ENCODE data around the gene KDM8.

Gene KDM8

DNA sequence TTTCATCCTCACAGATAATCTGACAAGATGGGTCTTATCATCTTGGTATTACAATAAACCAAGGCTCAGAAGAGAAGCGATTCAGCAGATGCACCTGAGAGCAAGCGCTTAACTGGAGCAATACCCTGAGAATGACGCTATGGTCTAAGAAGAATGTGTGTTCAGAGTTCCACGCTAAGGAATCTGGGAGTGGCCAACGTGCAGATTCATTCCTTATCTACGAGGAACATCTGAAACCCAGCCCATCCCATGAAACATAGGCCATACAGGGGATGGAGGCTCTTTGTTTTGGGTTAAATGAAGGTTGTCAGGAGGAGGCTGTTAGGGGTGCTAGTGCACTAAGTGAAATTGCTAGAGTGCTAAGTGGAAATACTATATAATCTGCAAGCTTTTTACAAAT lies 28.5 kb upstream of the KDM8 start:
- H3K4me3 ChIP-seq (ENCODE audit: extremely low read depth, insufficient read depth, low read length, poor library complexity, severe bottlenecking): no peak overlapping the region
- no peak overlapping the region for H3K27ac ChIP-seq (ENCODE audit: low read depth, low read length, severe bottlenecking)
- WGBS, 2 experiments (ENCODE audit: insufficient coverage in 2 of 2): 86 to 91% methylated on average over 3 to 4 of the region's 6 CpGs
- H3K36me3 ChIP-seq (ENCODE audit: control insufficient read depth, insufficient read depth, low read length): no peaks in the 10 kb centered on the region
- peaks cover 4% of the 10 kb centered on the region for H3K9me3 ChIP-seq (ENCODE audit: control insufficient read depth, low read length)
- H3K4me1 ChIP-seq (ENCODE audit: control insufficient read depth, insufficient read depth, low read length, poor library complexity, severe bottlenecking): peaks cover 20% of the 10 kb centered on the region

DNA sequence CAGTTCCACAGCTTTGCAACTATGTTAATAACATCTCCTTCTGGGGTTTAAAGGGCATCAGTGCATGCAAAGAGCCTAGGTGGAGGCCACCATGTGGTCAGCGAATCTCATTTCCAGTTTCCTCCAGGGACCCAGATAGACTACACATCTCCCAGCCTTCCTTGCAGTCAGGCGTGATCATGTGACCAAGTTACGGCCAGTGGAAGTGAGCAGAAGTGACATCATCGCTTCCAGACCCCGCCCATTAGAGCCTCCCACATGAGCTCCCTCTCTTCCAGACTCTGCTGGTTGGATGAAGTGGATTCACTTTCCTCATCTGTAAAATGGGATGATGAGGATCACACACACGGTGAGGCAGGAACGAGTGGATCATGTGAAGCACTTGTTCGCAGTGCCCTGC lies 27.4 kb upstream of the KDM8 start:
- peaks cover 20% of the 10 kb centered on the region for H3K4me1 ChIP-seq (ENCODE audit: control insufficient read depth, insufficient read depth, low read length, poor library complexity, severe bottlenecking)
- H3K9me3 ChIP-seq (ENCODE audit: control insufficient read depth, low read length): peaks cover 4% of the 10 kb centered on the region
- H3K4me3 ChIP-seq (ENCODE audit: extremely low read depth, insufficient read depth, low read length, poor library complexity, severe bottlenecking): no peak overlapping the region
- H3K36me3 ChIP-seq (ENCODE audit: control insufficient read depth, insufficient read depth, low read length): no peaks in the 10 kb centered on the region
- WGBS, 2 experiments (ENCODE audit: insufficient coverage in 2 of 2): 87 to 93% methylated on average over 5 to 6 of the region's 8 CpGs
- no peak overlapping the region for H3K27ac ChIP-seq (ENCODE audit: low read depth, low read length, severe bottlenecking)

GRCh38 chr16:27177031-27177774 lies 26.1 kb upstream of the KDM8 start:
- H3K27ac ChIP-seq (ENCODE audit: low read depth, low read length, severe bottlenecking): peak overlapping the region; percentile 69

GRCh38 chr16:27179500-27180072 lies 23.7 kb upstream of the KDM8 start:
- 17 to 20% methylated on average over 9 of the region's 13 CpGs for WGBS, 2 experiments (ENCODE audit: insufficient coverage in 2 of 2)
- H3K9me3 ChIP-seq (ENCODE audit: control insufficient read depth, low read length): no peaks in the 10 kb centered on the region
- H3K27ac ChIP-seq (ENCODE audit: low read depth, low read length, severe bottlenecking): no peak overlapping the region
- H3K4me1 ChIP-seq (ENCODE audit: control insufficient read depth, insufficient read depth, low read length, poor library complexity, severe bottlenecking): peaks cover 18% of the 10 kb centered on the region
- no peak overlapping the region for H3K4me3 ChIP-seq (ENCODE audit: extremely low read depth, insufficient read depth, low read length, poor library complexity, severe bottlenecking)
- H3K36me3 ChIP-seq (ENCODE audit: control insufficient read depth, insufficient read depth, low read length): no peaks in the 10 kb centered on the region

More at GRCh38 chr16:27177031-27177774, 26.1 kb upstream of the KDM8 start:
- 93 to 94% methylated on average over 12 to 13 of the region's 13 CpGs for WGBS, 2 experiments (ENCODE audit: insufficient coverage in 2 of 2)
- Histone ChIP-seq H3K36me3 (ENCODE audit: control insufficient read depth, insufficient read depth, low read length) (no peaks in the 10 kb centered on the region), H3K4me3 (ENCODE audit: extremely low read depth, insufficient read depth, low read length, poor library complexity, severe bottlenecking) (no peak overlapping the region), H3K4me1 (ENCODE audit: control insufficient read depth, insufficient read depth, low read length, poor library complexity, severe bottlenecking) (peaks cover 20% of the 10 kb centered on the region), H3K9me3 (ENCODE audit: control insufficient read depth, low read length) (no peaks in the 10 kb centered on the region)

DNA sequence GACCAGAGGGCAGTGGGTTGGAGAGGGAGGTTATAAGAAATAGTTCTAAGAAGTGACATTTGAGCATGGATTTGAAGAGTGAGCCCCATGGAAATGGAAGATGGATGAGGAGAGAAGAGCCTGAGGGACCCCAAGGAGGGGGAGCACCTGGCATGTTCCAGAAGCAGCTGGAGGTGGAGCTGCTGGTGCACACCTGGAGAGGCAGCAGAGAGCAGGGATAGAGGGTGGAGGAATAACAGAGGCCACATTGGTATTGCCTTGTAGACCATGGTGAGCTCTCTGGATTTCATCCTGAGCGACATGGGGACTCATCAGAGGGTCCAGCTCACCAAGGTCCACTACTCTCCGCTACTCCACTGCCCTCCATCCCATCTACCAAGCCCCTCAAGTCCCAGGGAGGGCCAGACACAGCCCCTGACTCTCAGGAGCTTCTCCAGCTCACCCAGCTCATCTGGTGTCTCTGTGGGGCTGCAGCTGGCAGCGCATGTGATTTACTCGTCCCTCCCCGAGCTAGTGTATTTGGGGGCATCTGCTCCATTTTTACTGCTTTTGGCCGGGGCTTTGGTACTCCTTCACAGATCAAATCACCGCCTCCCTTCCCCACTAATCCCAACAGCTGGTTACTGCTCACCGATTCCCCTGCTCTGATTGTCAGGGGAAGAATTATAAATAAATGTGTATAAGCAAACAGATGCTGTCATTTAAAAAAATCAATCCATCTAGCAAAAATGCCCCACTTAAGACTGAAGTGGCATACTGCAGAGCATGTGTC lies 22.1 kb upstream of the KDM8 start:
- Histone ChIP-seq H3K27ac (ENCODE audit: low read depth, low read length, severe bottlenecking) (no peak overlapping the region), H3K36me3 (ENCODE audit: control insufficient read depth, insufficient read depth, low read length) (no peaks in the 10 kb centered on the region), H3K9me3 (ENCODE audit: control insufficient read depth, low read length) (no peaks in the 10 kb centered on the region), H3K4me1 (ENCODE audit: control insufficient read depth, insufficient read depth, low read length, poor library complexity, severe bottlenecking) (peaks cover 17% of the 10 kb centered on the region), H3K4me3 (ENCODE audit: extremely low read depth, insufficient read depth, low read length, poor library complexity, severe bottlenecking) (no peak overlapping the region)
- 87 to 90% methylated on average over 4 to 5 of the region's 8 CpGs for WGBS, 2 experiments (ENCODE audit: insufficient coverage in 2 of 2)

DNA sequence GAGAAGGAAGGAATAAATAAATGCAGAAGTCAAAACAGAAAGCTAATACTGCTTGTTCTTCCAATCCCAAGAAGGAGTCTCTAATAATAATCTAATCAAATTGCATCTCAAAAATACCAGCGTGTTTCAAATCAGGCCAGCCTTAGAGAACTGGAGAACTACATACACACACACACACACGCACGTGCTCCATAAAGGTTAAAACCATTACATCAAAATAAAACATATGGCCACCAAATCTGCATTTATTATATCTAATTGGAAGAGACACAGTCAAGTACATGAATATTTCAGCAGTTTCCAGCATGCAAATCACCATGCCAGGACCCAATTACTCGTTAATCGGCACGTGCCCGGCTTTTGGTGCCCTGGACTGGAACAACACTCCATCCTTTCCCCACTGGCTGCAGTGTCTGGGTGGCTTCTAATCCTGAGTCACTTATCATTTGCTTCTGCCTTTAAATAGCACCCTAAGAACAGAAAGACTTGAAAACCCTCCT lies 20.4 kb upstream of the KDM8 start:
- H3K4me1 ChIP-seq (ENCODE audit: control insufficient read depth, insufficient read depth, low read length, poor library complexity, severe bottlenecking): peaks cover 6% of the 10 kb centered on the region
- no peak overlapping the region for H3K27ac ChIP-seq (ENCODE audit: low read depth, low read length, severe bottlenecking)
- WGBS, 2 experiments (ENCODE audit: insufficient coverage in 2 of 2): 85 to 97% methylated on average over 5 of the region's 7 CpGs
- no peaks in the 10 kb centered on the region for H3K36me3 ChIP-seq (ENCODE audit: control insufficient read depth, insufficient read depth, low read length)
- no peaks in the 10 kb centered on the region for H3K9me3 ChIP-seq (ENCODE audit: control insufficient read depth, low read length)
- no peak overlapping the region for H3K4me3 ChIP-seq (ENCODE audit: extremely low read depth, insufficient read depth, low read length, poor library complexity, severe bottlenecking)

DNA sequence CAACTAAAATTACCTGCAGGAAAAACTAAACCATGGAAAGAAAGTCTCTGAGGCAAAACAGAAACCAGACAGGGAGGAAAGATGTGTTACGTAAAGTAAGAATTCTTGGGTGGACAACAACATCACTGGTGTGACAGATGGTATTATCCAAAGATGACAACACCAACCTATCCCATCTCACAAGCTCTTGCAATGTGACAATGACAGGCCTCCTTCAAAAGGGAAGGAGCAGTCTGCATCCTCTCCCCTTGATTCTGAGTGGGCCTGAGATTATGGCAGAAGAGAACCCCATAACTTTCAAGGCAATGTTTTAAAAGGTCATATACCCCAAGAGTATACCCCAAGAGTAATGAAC lies 17.6 kb upstream of the KDM8 start:
- Histone ChIP-seq H3K36me3 (ENCODE audit: control insufficient read depth, insufficient read depth, low read length) (no peaks in the 10 kb centered on the region), H3K4me1 (ENCODE audit: control insufficient read depth, insufficient read depth, low read length, poor library complexity, severe bottlenecking) (no peaks in the 10 kb centered on the region), H3K27ac (ENCODE audit: low read depth, low read length, severe bottlenecking) (no peak overlapping the region), H3K4me3 (ENCODE audit: extremely low read depth, insufficient read depth, low read length, poor library complexity, severe bottlenecking) (no peak overlapping the region), H3K9me3 (ENCODE audit: control insufficient read depth, low read length) (no peaks in the 10 kb centered on the region)
- no CpG with 5 or more reads among the region's 1 CpG for WGBS, 2 experiments (ENCODE audit: insufficient coverage in 2 of 2)

DNA sequence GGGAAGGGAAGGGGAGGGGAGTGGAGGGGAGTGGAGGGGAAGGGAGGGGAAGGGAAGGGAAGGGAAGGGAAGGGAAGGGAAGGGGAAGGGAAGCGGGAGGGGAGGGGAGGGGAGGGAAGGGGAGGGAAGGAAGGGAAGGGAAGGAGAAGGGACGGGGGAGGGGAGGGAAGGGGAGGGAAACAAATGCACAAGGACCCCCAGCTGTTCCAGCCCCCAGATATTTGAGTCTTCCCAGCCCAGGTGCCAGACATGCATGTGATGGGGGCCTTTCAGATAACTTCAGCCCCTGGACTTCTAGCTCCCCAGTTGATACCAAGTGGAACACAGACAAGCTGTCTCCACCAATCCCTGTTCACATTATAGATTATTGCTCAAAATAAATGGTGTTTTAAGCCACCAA lies 14.7 kb upstream of the KDM8 start:
- no peaks in the 10 kb centered on the region for H3K36me3 ChIP-seq (ENCODE audit: control insufficient read depth, insufficient read depth, low read length)
- 83% methylated on average over 1 of the region's 2 CpGs; no CpG with 5 or more reads in 1 of the 2 experiments for WGBS, 2 experiments (ENCODE audit: insufficient coverage in 2 of 2)
- H3K9me3 ChIP-seq (ENCODE audit: control insufficient read depth, low read length): no peaks in the 10 kb centered on the region
- H3K4me1 ChIP-seq (ENCODE audit: control insufficient read depth, insufficient read depth, low read length, poor library complexity, severe bottlenecking): no peaks in the 10 kb centered on the region
- H3K4me3 ChIP-seq (ENCODE audit: extremely low read depth, insufficient read depth, low read length, poor library complexity, severe bottlenecking): no peak overlapping the region
- no peak overlapping the region for H3K27ac ChIP-seq (ENCODE audit: low read depth, low read length, severe bottlenecking)

GRCh38 chr16:27189335-27189972 lies 13.9 kb upstream of the KDM8 start:
- H3K9me3 ChIP-seq (ENCODE audit: control insufficient read depth, low read length): no peaks in the 10 kb centered on the region
- no peak overlapping the region for H3K4me3 ChIP-seq (ENCODE audit: extremely low read depth, insufficient read depth, low read length, poor library complexity, severe bottlenecking)
- H3K27ac ChIP-seq (ENCODE audit: low read depth, low read length, severe bottlenecking): no peak overlapping the region
- no peaks in the 10 kb centered on the region for H3K36me3 ChIP-seq (ENCODE audit: control insufficient read depth, insufficient read depth, low read length)
- no peaks in the 10 kb centered on the region for H3K4me1 ChIP-seq (ENCODE audit: control insufficient read depth, insufficient read depth, low read length, poor library complexity, severe bottlenecking)
- 77 to 78% methylated on average over 7 to 13 of the region's 13 CpGs for WGBS, 2 experiments (ENCODE audit: insufficient coverage in 2 of 2)

DNA sequence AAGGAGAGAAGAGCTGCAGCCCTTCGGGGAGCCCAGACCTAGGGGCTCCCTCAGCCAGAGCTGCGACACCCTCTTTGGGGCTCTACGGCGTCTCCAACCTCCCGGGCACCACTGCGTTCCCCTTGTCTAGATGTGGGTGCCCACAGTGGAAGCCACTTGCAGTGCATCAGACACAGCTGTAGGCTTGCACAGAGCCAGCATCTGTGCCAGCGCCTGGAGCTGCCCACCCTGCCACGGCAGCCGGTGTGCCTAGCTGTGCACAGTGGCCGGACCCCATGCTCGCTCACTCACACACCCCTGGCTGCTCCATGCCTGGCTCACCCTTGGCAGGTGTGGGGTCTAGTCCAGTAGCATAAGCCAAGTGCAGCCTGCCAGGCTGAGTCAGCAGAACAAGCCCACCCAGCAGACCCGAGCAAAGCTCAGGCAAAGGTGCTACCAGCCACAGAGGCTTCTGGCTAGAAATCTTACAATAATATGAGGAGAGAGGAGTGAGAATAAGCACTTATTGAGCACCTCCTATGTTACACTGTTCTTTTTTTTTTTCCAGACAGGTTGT lies 12.9 kb upstream of the KDM8 start:
- Histone ChIP-seq H3K27ac (ENCODE audit: low read depth, low read length, severe bottlenecking) (no peak overlapping the region), H3K9me3 (ENCODE audit: control insufficient read depth, low read length) (no peaks in the 10 kb centered on the region), H3K4me3 (ENCODE audit: extremely low read depth, insufficient read depth, low read length, poor library complexity, severe bottlenecking) (no peak overlapping the region), H3K36me3 (ENCODE audit: control insufficient read depth, insufficient read depth, low read length) (no peaks in the 10 kb centered on the region), H3K4me1 (ENCODE audit: control insufficient read depth, insufficient read depth, low read length, poor library complexity, severe bottlenecking) (no peaks in the 10 kb centered on the region)
- 95 to 98% methylated on average over 10 to 12 of the region's 12 CpGs for WGBS, 2 experiments (ENCODE audit: insufficient coverage in 2 of 2)

Measured in mesodermal cell (in vitro differentiated cells).